GM19468 (cell line): ENCODE results near the gene ZBTB44.
"Not testable (repeated sequence)": the region's sequence is repeated elsewhere in the genome, so short reads cannot be mapped to it uniquely, and the experiment has no call there.

ENCODE experiments used
- ATAC-seq: cut with Tn5 transposase; IDR thresholded peaks from one replicate; pipeline ENCODE4 v1.9.1; 2021; ENCODE audit warnings: mild to moderate bottlenecking, moderate library complexity, moderate number of reproducible peaks; ENCODE audit not compliant: unreplicated experiment; ENCODE audit errors: extremely low read depth

ZBTB44 gene

GRCh38 chr11:130314184-130314749 lies 450 bp downstream of the ZBTB44 start:
- ATAC-seq, result peak; percentile 17

- ATAC-seq, result no peak
Measured at GRCh38 chr11:130313383-130314183, 1.1 kb downstream of the ZBTB44 start.

GRCh38 chr11:130312046-130312445 lies 2.7 kb downstream of the ZBTB44 start:
- ATAC-seq, result no peak

- ATAC-seq, result no peak
Measured at GRCh38 chr11:130310622-130311021, 4.1 kb downstream of the ZBTB44 start.

- ATAC-seq, result no peak
Measured at GRCh38 chr11:130308886-130309285, 5.8 kb downstream of the ZBTB44 start.

GRCh38 chr11:130308059-130308458 lies 6.7 kb downstream of the ZBTB44 start:
- ATAC-seq, result no peak

GRCh38 chr11:130304651-130305050 lies 10.1 kb downstream of the ZBTB44 start:
- ATAC-seq, result no peak

GRCh38 chr11:130301002-130301401 lies 13.7 kb downstream of the ZBTB44 start:
- no peak for ATAC-seq

GRCh38 chr11:130300567-130300966 lies 14.2 kb downstream of the ZBTB44 start:
- no peak for ATAC-seq

- ATAC-seq, result no peak
Measured at GRCh38 chr11:130299978-130300377, 14.7 kb downstream of the ZBTB44 start.

- no peak for ATAC-seq
Measured at GRCh38 chr11:130295657-130296056, 19.1 kb downstream of the ZBTB44 start.

GRCh38 chr11:130282111-130282510 lies 32.6 kb downstream of the ZBTB44 start:
- no peak for ATAC-seq

- not testable (repeated sequence) for ATAC-seq
Measured at GRCh38 chr11:130281341-130281740, 33.4 kb downstream of the ZBTB44 start.

- no peak for ATAC-seq
Measured at GRCh38 chr11:130279989-130280388, 34.7 kb downstream of the ZBTB44 start.

GRCh38 chr11:130278745-130279144 lies 36.0 kb downstream of the ZBTB44 start:
- ATAC-seq, result no peak

GRCh38 chr11:130278151-130278550 lies 36.6 kb downstream of the ZBTB44 start:
- no peak for ATAC-seq

- ATAC-seq, result no peak
Measured at GRCh38 chr11:130272336-130272735, 42.4 kb downstream of the ZBTB44 start.

- peak; percentile 89 for ATAC-seq
Measured at GRCh38 chr11:130269326-130269943, 45.3 kb downstream of the ZBTB44 start.

GRCh38 chr11:130263351-130263750 lies 51.4 kb downstream of the ZBTB44 start:
- no peak for ATAC-seq

- no peak for ATAC-seq
Measured at GRCh38 chr11:130262424-130262823, 52.3 kb downstream of the ZBTB44 start.

- ATAC-seq, result no peak
Measured at GRCh38 chr11:130261571-130261970, 53.1 kb downstream of the ZBTB44 start.
